ENCODE data around the gene SSPN. TPM values are rescaled to one million over a fixed set of nuclear protein-coding genes. Genes with fewer than 3 reads are reported as not detected.

SSPN gene
- 0.50 TPM for polyA plus RNA-seq (2013, experiment 1 of 2)
- 1.3 TPM for polyA plus RNA-seq (2013, experiment 2 of 2)

GRCh38 chr12:26195250-26195640, at the start of gene SSPN:
SSPN (plus strand) TSS chr12:26195573; CDS start chr12:26195673, 100 bp downstream.
- peaks cover 46% of the 10 kb centered on the region for H3K27me3 ChIP-seq (ENCODE audit: insufficient read depth, low read length)
- H3K9me3 ChIP-seq (ENCODE audit: insufficient read depth, low read depth, low read length) = no peaks in the 10 kb centered on the region
- peak within 1 kb of the TSS; percentile 78 for H3K4me3 ChIP-seq (ENCODE audit: low read length)
- no peak within 1 kb of the TSS for H3K27ac ChIP-seq (ENCODE audit: low read depth, low read length)
- H3K9ac ChIP-seq (ENCODE audit: low read depth, low read length) = peak within 1 kb of the TSS; percentile 81
- 2% methylated on average over 35 of the region's 35 CpGs for WGBS
- H3K4me1 ChIP-seq (ENCODE audit: insufficient read depth, low read length) = peaks cover 5% of the 10 kb centered on the region; the same call in 1 of the 2 replicates
- H3K36me3 ChIP-seq (ENCODE audit: insufficient read depth, low read length) = no peaks in the 10 kb centered on the region

GRCh38 chr12:26148291-26148690, 47.1 kb upstream of the SSPN start:
- no peaks in the 10 kb centered on the region for H3K9me3 ChIP-seq (ENCODE audit: insufficient read depth, low read depth, low read length)
- H3K4me1 ChIP-seq (ENCODE audit: insufficient read depth, low read length) = no peaks in the 10 kb centered on the region
- H3K27ac ChIP-seq (ENCODE audit: low read depth, low read length) = no peak overlapping the region
- no peak overlapping the region for H3K4me3 ChIP-seq (ENCODE audit: low read length)
- no peak overlapping the region for H3K9ac ChIP-seq (ENCODE audit: low read depth, low read length)
- WGBS = 88% methylated on average over 7 of the region's 7 CpGs
- H3K36me3 ChIP-seq (ENCODE audit: insufficient read depth, low read length) = no peaks in the 10 kb centered on the region
- peaks cover 3% of the 10 kb centered on the region for H3K27me3 ChIP-seq (ENCODE audit: insufficient read depth, low read length)

GRCh38 chr12:26149968-26150500, 45.3 kb upstream of the SSPN start:
- no peaks in the 10 kb centered on the region for H3K4me1 ChIP-seq (ENCODE audit: insufficient read depth, low read length)
- H3K27ac ChIP-seq (ENCODE audit: low read depth, low read length) = no peak overlapping the region
- WGBS = 73% methylated on average over 5 of the region's 5 CpGs
- no peak overlapping the region for H3K4me3 ChIP-seq (ENCODE audit: low read length)
- no peaks in the 10 kb centered on the region for H3K36me3 ChIP-seq (ENCODE audit: insufficient read depth, low read length)
- no peaks in the 10 kb centered on the region for H3K27me3 ChIP-seq (ENCODE audit: insufficient read depth, low read length)
- no peak overlapping the region for H3K9ac ChIP-seq (ENCODE audit: low read depth, low read length)
- H3K9me3 ChIP-seq (ENCODE audit: insufficient read depth, low read depth, low read length) = no peaks in the 10 kb centered on the region

GRCh38 chr12:26150736-26151450, 44.5 kb upstream of the SSPN start:
- Histone ChIP-seq H3K9ac (ENCODE audit: low read depth, low read length) (no peak overlapping the region), H3K27me3 (ENCODE audit: insufficient read depth, low read length) (no peaks in the 10 kb centered on the region), H3K27ac (ENCODE audit: low read depth, low read length) (no peak overlapping the region), H3K9me3 (ENCODE audit: insufficient read depth, low read depth, low read length) (no peaks in the 10 kb centered on the region), H3K36me3 (ENCODE audit: insufficient read depth, low read length) (no peaks in the 10 kb centered on the region), H3K4me3 (ENCODE audit: low read length) (no peak overlapping the region), H3K4me1 (ENCODE audit: insufficient read depth, low read length) (no peaks in the 10 kb centered on the region)
- 64% methylated on average over 2 of the region's 2 CpGs for WGBS

GRCh38 chr12:26152507-26153102, 42.8 kb upstream of the SSPN start:
- Histone ChIP-seq H3K27me3 (ENCODE audit: insufficient read depth, low read length) (no peaks in the 10 kb centered on the region), H3K36me3 (ENCODE audit: insufficient read depth, low read length) (no peaks in the 10 kb centered on the region), H3K4me1 (ENCODE audit: insufficient read depth, low read length) (peaks cover 5% of the 10 kb centered on the region; the same call in 1 of the 2 replicates), H3K4me3 (ENCODE audit: low read length) (no peak overlapping the region), H3K9ac (ENCODE audit: low read depth, low read length) (no peak overlapping the region), H3K27ac (ENCODE audit: low read depth, low read length) (no peak overlapping the region), H3K9me3 (ENCODE audit: insufficient read depth, low read depth, low read length) (no peaks in the 10 kb centered on the region)
- WGBS = 94% methylated on average over 2 of the region's 2 CpGs

GRCh38 chr12:26153421-26154154, 41.8 kb upstream of the SSPN start:
- no peaks in the 10 kb centered on the region for H3K9me3 ChIP-seq (ENCODE audit: insufficient read depth, low read depth, low read length)
- H3K9ac ChIP-seq (ENCODE audit: low read depth, low read length) = no peak overlapping the region
- no peaks in the 10 kb centered on the region for H3K36me3 ChIP-seq (ENCODE audit: insufficient read depth, low read length)
- 86% methylated on average over 5 of the region's 5 CpGs for WGBS
- H3K27ac ChIP-seq (ENCODE audit: low read depth, low read length) = no peak overlapping the region
- peaks cover 5% of the 10 kb centered on the region; the same call in 1 of the 2 replicates for H3K4me1 ChIP-seq (ENCODE audit: insufficient read depth, low read length)
- no peaks in the 10 kb centered on the region for H3K27me3 ChIP-seq (ENCODE audit: insufficient read depth, low read length)
- H3K4me3 ChIP-seq (ENCODE audit: low read length) = no peak overlapping the region

- H3K9me3 ChIP-seq (ENCODE audit: insufficient read depth, low read depth, low read length) = no peaks in the 10 kb centered on the region
- no peaks in the 10 kb centered on the region for H3K36me3 ChIP-seq (ENCODE audit: insufficient read depth, low read length)
- 87% methylated on average over 17 of the region's 17 CpGs for WGBS
- peaks cover 5% of the 10 kb centered on the region; the same call in 1 of the 2 replicates for H3K4me1 ChIP-seq (ENCODE audit: insufficient read depth, low read length)
- H3K27ac ChIP-seq (ENCODE audit: low read depth, low read length) = no peak overlapping the region
- no peak overlapping the region for H3K9ac ChIP-seq (ENCODE audit: low read depth, low read length)
- no peaks in the 10 kb centered on the region for H3K27me3 ChIP-seq (ENCODE audit: insufficient read depth, low read length)
- no peak overlapping the region for H3K4me3 ChIP-seq (ENCODE audit: low read length)
These were observed 39.0 kb upstream of the SSPN start for GRCh38 chr12:26156201-26156871.

GRCh38 chr12:26157001-26157400, 38.4 kb upstream of the SSPN start:
- WGBS = 63% methylated on average over 3 of the region's 3 CpGs
- peaks cover 5% of the 10 kb centered on the region; the same call in 1 of the 2 replicates for H3K4me1 ChIP-seq (ENCODE audit: insufficient read depth, low read length)
- H3K27me3 ChIP-seq (ENCODE audit: insufficient read depth, low read length) = no peaks in the 10 kb centered on the region
- no peaks in the 10 kb centered on the region for H3K9me3 ChIP-seq (ENCODE audit: insufficient read depth, low read depth, low read length)
- H3K4me3 ChIP-seq (ENCODE audit: low read length) = no peak overlapping the region
- no peaks in the 10 kb centered on the region for H3K36me3 ChIP-seq (ENCODE audit: insufficient read depth, low read length)
- no peak overlapping the region for H3K27ac ChIP-seq (ENCODE audit: low read depth, low read length)
- H3K9ac ChIP-seq (ENCODE audit: low read depth, low read length) = no peak overlapping the region

- no peaks in the 10 kb centered on the region for H3K36me3 ChIP-seq (ENCODE audit: insufficient read depth, low read length)
- H3K27ac ChIP-seq (ENCODE audit: low read depth, low read length) = no peak overlapping the region
- H3K9ac ChIP-seq (ENCODE audit: low read depth, low read length) = no peak overlapping the region
- peaks cover 5% of the 10 kb centered on the region; the same call in 1 of the 2 replicates for H3K4me1 ChIP-seq (ENCODE audit: insufficient read depth, low read length)
- no peak overlapping the region for H3K4me3 ChIP-seq (ENCODE audit: low read length)
- 70% methylated on average over 3 of the region's 3 CpGs for WGBS
- no peaks in the 10 kb centered on the region for H3K9me3 ChIP-seq (ENCODE audit: insufficient read depth, low read depth, low read length)
- H3K27me3 ChIP-seq (ENCODE audit: insufficient read depth, low read length) = no peaks in the 10 kb centered on the region
These were observed 37.2 kb upstream of the SSPN start for GRCh38 chr12:26158078-26158764.

- H3K4me1 ChIP-seq (ENCODE audit: insufficient read depth, low read length) = no peaks in the 10 kb centered on the region
- WGBS = 90% methylated on average over 1 of the region's 1 CpG
- no peak overlapping the region for H3K9ac ChIP-seq (ENCODE audit: low read depth, low read length)
- no peak overlapping the region for H3K27ac ChIP-seq (ENCODE audit: low read depth, low read length)
- H3K36me3 ChIP-seq (ENCODE audit: insufficient read depth, low read length) = no peaks in the 10 kb centered on the region
- no peak overlapping the region for H3K4me3 ChIP-seq (ENCODE audit: low read length)
- no peaks in the 10 kb centered on the region for H3K9me3 ChIP-seq (ENCODE audit: insufficient read depth, low read depth, low read length)
- no peaks in the 10 kb centered on the region for H3K27me3 ChIP-seq (ENCODE audit: insufficient read depth, low read length)
These were observed 33.2 kb upstream of the SSPN start for GRCh38 chr12:26162174-26162573.
